CD4-positive, alpha-beta T cell (primary cell): ENCODE measurements around the gene PREP. TPM values are rescaled to one million over a fixed set of nuclear protein-coding genes. Genes with fewer than 3 reads are reported as not detected.

Source experiments
- ATAC-seq: fragments of 200-7000 bp; cut with Tn5 transposase; one replicate; pipeline ENCODE4 v1.10.0; 2022; ENCODE audit warnings: mild to moderate bottlenecking; ENCODE audit not compliant: poor library complexity
- CTCF ChIA-PET: fragments of 350-600 bp; sonication (Branson Sonifier 250); formaldehyde crosslinking; loops from one replicate; lab custom pipeline; 2021; ENCODE audit warnings: antibody characterized with exemption, inconsistent platforms; lab: Charles Lee
- POLR2A ChIA-PET: fragments of 350-600 bp; sonication (Branson Sonifier 250); formaldehyde crosslinking; loops from one replicate; lab custom pipeline; 2021; ENCODE audit warnings: antibody characterized with exemption, inconsistent platforms; lab: Charles Lee
- DNase-seq, 14 experiments: peaks; one replicate each; pipeline ENCODE4 v3.0.0-alpha.2; 2013 to 2020; ENCODE audit warnings: mixed read lengths in 2 of 14
- H3K27ac ChIP-seq, 2 donors: one replicate each; pipeline versions ENCODE4 v1.5.1 to v1.7.0; 2013; ENCODE audit warnings: low read length in 2 of 2, low read depth in 1 of 2, mild to moderate bottlenecking in 1 of 2
- H3K27me3 ChIP-seq, 2 experiments: 1 replicate in 1 of 2; 2 replicates in 1 of 2; pipeline versions ENCODE4 v1.6.1 to v1.7.0; 2013; ENCODE audit warnings: low read length in 2 of 2, control low read depth in 1 of 2, mild to moderate bottlenecking in 1 of 2, moderate library complexity in 1 of 2; ENCODE audit not compliant: insufficient read depth in 2 of 2, control insufficient read depth in 1 of 2
- H3K36me3 ChIP-seq: one replicate; pipeline ENCODE4 v1.6.1; 2013; ENCODE audit warnings: low read length, control low read depth; ENCODE audit not compliant: insufficient read depth
- H3K4me1 ChIP-seq: one replicate; pipeline ENCODE4 v1.6.1; 2013; ENCODE audit warnings: low read length, control low read depth; ENCODE audit not compliant: insufficient read depth
- H3K4me3 ChIP-seq: one replicate; pipeline ENCODE4 v1.5.1; 2013; ENCODE audit warnings: mild to moderate bottlenecking, low read length, moderate library complexity
- H3K9me3 ChIP-seq, 2 experiments: 1 replicate in 1 of 2; 2 replicates in 1 of 2; pipeline versions ENCODE4 v1.6.1 to v1.7.0; 2013; ENCODE audit warnings: low read length in 2 of 2, mild to moderate bottlenecking in 2 of 2, control low read depth in 1 of 2, moderate library complexity in 1 of 2; ENCODE audit not compliant: control insufficient read depth in 1 of 2, insufficient read depth in 1 of 2
- H3K27ac Mint-ChIP-seq: one replicate; pipeline ENCODE4 v1.8.0; 2020; ENCODE audit warnings: mixed read lengths
- H3K27me3 Mint-ChIP-seq: one replicate; pipeline ENCODE4 v1.8.0; 2021; ENCODE audit warnings: mixed read lengths
- H3K36me3 Mint-ChIP-seq: one replicate; pipeline ENCODE4 v1.8.0; 2021; ENCODE audit warnings: low read depth, mixed read lengths
- H3K4me1 Mint-ChIP-seq: one replicate; pipeline ENCODE4 v1.8.0; 2021; ENCODE audit warnings: low read depth, mixed read lengths
- H3K4me3 Mint-ChIP-seq: one replicate; pipeline ENCODE4 v1.8.0; 2020; ENCODE audit warnings: mild to moderate bottlenecking, mixed read lengths
- H3K9me3 Mint-ChIP-seq: one replicate; pipeline ENCODE4 v1.8.0; 2020; ENCODE audit warnings: mixed read lengths
- intact Hi-C, 2 experiments: fragments of 100-400 bp; cut with DNase I in 1 of 2; cut with micrococcal nuclease in 1 of 2; formaldehyde crosslinking; loops; one replicate each; pipeline versions ENCODE4 v1.15.1 to v1.9.0; 2023 to 2025; cut with DNase I, micrococcal nuclease
- total RNA-seq, 174 experiments: library from RNA in 2 of 174; stranded (reverse) in 2 of 174; gene quantifications; one replicate each; pipeline ENCODE4 v1.2.3 and lab custom pipeline; 2021 to 2026
- TF ChIP-seq, protein P1 (sequence below): fragments of 200-600 bp; IDR thresholded peaks from one replicate; pipeline ENCODE4 v1.8.0; 2022; ENCODE audit warnings: antibody characterized with exemption, mild to moderate bottlenecking

Gene PREP
- total RNA-seq, 2 experiments from 2014 or later: 14.9 to 15.6 TPM

- ChIA-PET CTCF (no interaction called here), POLR2A (no interaction called here)
- H3K4me3 ChIP-seq: no peak overlapping the region
- H3K4me1 ChIP-seq: no peaks in the 10 kb centered on the region
- peaks cover 93% of the 10 kb centered on the region for H3K36me3 Mint-ChIP-seq
- H3K27ac ChIP-seq: no peak overlapping the region
- H3K36me3 ChIP-seq: peaks cover 60% of the 10 kb centered on the region
- no peaks in the 10 kb centered on the region for H3K27me3 ChIP-seq
- intact Hi-C loops: no loop called here
- no peaks in the 10 kb centered on the region for H3K4me1 Mint-ChIP-seq
- H3K27me3 Mint-ChIP-seq: no peaks in the 10 kb centered on the region
- H3K4me3 Mint-ChIP-seq: no peak overlapping the region
- DNase-seq: no peak
- no peak for ATAC-seq
- TF ChIP-seq, protein P1, sequence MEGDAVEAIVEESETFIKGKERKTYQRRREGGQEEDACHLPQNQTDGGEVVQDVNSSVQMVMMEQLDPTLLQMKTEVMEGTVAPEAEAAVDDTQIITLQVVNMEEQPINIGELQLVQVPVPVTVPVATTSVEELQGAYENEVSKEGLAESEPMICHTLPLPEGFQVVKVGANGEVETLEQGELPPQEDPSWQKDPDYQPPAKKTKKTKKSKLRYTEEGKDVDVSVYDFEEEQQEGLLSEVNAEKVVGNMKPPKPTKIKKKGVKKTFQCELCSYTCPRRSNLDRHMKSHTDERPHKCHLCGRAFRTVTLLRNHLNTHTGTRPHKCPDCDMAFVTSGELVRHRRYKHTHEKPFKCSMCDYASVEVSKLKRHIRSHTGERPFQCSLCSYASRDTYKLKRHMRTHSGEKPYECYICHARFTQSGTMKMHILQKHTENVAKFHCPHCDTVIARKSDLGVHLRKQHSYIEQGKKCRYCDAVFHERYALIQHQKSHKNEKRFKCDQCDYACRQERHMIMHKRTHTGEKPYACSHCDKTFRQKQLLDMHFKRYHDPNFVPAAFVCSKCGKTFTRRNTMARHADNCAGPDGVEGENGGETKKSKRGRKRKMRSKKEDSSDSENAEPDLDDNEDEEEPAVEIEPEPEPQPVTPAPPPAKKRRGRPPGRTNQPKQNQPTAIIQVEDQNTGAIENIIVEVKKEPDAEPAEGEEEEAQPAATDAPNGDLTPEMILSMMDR: no peak
- H3K9me3 Mint-ChIP-seq: no peaks in the 10 kb centered on the region
- no peak overlapping the region for H3K27ac Mint-ChIP-seq
- H3K9me3 ChIP-seq: no peaks in the 10 kb centered on the region
These were observed 70.3 kb downstream of the PREP start for GRCh38 chr6:105332576-105332975.

DNA sequence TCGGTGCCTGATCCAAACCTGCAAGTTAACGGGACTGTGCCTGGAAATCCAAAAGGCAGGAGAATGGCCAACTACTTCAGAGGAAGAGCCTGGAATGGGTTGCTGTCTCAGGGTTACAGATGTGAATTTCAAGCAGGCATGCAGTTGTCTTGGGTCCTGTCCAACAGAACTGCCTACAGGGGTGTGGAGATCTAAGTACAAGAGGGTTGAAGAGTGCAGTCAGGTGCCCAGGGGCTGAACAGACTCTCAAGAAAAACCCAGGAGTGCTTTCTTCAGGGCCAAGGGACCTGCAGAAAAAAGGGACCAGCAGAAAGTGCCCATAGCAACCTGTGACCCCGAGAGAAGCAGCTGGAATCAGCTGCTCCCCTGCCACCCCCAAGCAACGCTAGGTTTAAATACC is 71.0 kb downstream of the PREP start:
- Mint-ChIP-seq H3K27ac (no peak overlapping the region), H3K4me1 (no peaks in the 10 kb centered on the region), H3K9me3 (no peaks in the 10 kb centered on the region), H3K36me3 (peaks cover 93% of the 10 kb centered on the region), H3K27me3 (no peaks in the 10 kb centered on the region), H3K4me3 (no peak overlapping the region)
- TF ChIP-seq, protein P1: no peak
- no peak for ATAC-seq
- H3K4me3 ChIP-seq: no peak overlapping the region
- CTCF ChIA-PET: no interaction called here
- H3K27ac ChIP-seq: no peak overlapping the region
- POLR2A ChIA-PET: no interaction called here
- no peaks in the 10 kb centered on the region for H3K4me1 ChIP-seq
- intact Hi-C loops: no loop called here
- H3K36me3 ChIP-seq: peaks cover 67% of the 10 kb centered on the region
- no peaks in the 10 kb centered on the region for H3K9me3 ChIP-seq
- no peak for DNase-seq
- H3K27me3 ChIP-seq: no peaks in the 10 kb centered on the region

DNA sequence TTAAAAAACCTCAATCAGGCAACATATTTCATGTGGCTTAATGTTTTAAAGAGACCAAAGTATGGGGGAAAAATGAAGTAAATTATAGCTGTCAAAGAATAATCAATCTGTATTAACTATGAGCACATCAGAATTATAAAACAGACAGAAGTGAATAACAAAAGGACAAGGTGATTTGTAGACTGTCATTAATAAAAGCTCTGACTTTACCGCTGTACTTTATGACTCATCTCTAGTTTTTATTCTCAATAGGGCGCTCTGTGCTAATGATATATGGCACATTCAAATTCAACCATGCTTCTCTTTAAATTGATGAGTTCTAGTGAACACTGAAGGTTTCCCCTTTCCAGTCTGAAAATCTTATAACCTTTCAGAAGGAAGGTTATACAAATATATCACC is 72.0 kb downstream of the PREP start:
- intact Hi-C loops: no loop called here
- Histone ChIP-seq H3K36me3 (peaks cover 76% of the 10 kb centered on the region), H3K4me1 (no peaks in the 10 kb centered on the region), H3K27ac (no peak overlapping the region), H3K9me3 (no peaks in the 10 kb centered on the region), H3K27me3 (no peaks in the 10 kb centered on the region), H3K4me3 (no peak overlapping the region)
- H3K9me3 Mint-ChIP-seq: no peaks in the 10 kb centered on the region
- H3K4me3 Mint-ChIP-seq: no peak overlapping the region
- no peak overlapping the region for H3K27ac Mint-ChIP-seq
- no peaks in the 10 kb centered on the region for H3K4me1 Mint-ChIP-seq
- POLR2A ChIA-PET: no interaction called here
- CTCF ChIA-PET: no interaction called here
- peaks cover 93% of the 10 kb centered on the region for H3K36me3 Mint-ChIP-seq
- ATAC-seq: no peak
- DNase-seq: no peak
- H3K27me3 Mint-ChIP-seq: no peaks in the 10 kb centered on the region
- TF ChIP-seq, protein P1: no peak
